ENCODE results near the gene ASB1. TPM values are rescaled to one million over a fixed set of nuclear protein-coding genes. Genes with fewer than 3 reads are reported as not detected.

Gene ASB1
- total RNA-seq, 2 donors from 2014 or later: 19.3 to 22.4 TPM

GRCh38 chr2:238412067-238412767 lies 14.5 kb upstream of the ASB1 start:
- Histone ChIP-seq H3K27me3 (no peaks in the 10 kb centered on the region), H3K9ac (ENCODE audit: low read depth in 2 of 2, low read length in 2 of 2) (no peak overlapping the region), H3K4me3 (no peak overlapping the region), H3K9me3 (no peaks in the 10 kb centered on the region), H3K27ac (no peak overlapping the region), H3K36me3 (no peaks in the 10 kb centered on the region), H3K4me1 (no peaks in the 10 kb centered on the region)
- TF ChIP-seq, protein P1, sequence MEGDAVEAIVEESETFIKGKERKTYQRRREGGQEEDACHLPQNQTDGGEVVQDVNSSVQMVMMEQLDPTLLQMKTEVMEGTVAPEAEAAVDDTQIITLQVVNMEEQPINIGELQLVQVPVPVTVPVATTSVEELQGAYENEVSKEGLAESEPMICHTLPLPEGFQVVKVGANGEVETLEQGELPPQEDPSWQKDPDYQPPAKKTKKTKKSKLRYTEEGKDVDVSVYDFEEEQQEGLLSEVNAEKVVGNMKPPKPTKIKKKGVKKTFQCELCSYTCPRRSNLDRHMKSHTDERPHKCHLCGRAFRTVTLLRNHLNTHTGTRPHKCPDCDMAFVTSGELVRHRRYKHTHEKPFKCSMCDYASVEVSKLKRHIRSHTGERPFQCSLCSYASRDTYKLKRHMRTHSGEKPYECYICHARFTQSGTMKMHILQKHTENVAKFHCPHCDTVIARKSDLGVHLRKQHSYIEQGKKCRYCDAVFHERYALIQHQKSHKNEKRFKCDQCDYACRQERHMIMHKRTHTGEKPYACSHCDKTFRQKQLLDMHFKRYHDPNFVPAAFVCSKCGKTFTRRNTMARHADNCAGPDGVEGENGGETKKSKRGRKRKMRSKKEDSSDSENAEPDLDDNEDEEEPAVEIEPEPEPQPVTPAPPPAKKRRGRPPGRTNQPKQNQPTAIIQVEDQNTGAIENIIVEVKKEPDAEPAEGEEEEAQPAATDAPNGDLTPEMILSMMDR (IDR thresholded peaks at IDR 0.05): no peak
- no peak for DNase-seq
- intact Hi-C loops (cut with DNase I): no loop called here

DNA sequence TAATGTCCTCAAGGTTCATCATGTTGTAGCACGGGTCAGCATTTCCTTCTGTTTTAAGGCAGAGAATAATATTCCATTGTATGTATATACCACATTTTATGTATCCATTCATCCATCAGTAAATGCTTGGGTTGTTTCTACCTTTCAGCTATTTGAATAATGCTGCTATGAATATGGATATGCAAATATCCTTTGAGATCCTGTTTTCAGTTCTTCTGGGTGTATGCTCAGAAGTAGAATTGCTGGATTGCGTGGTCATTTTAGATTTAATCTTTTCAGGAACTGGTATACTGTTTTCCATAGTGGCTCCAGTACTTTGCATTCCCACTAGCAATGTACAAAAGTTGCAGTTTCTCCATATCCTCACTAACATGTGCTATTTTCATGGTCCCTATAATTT lies 13.4 kb upstream of the ASB1 start:
- no peaks in the 10 kb centered on the region for H3K9me3 ChIP-seq
- no peak overlapping the region for H3K9ac ChIP-seq (ENCODE audit: low read depth in 2 of 2, low read length in 2 of 2)
- H3K36me3 ChIP-seq: no peaks in the 10 kb centered on the region
- no peak overlapping the region for H3K4me3 ChIP-seq
- intact Hi-C loops (cut with DNase I): no loop called here
- H3K27me3 ChIP-seq: no peaks in the 10 kb centered on the region
- TF ChIP-seq, protein P1 (IDR thresholded peaks at IDR 0.05): no peak
- no peak for DNase-seq
- no peaks in the 10 kb centered on the region for H3K4me1 ChIP-seq
- no peak overlapping the region for H3K27ac ChIP-seq

DNA sequence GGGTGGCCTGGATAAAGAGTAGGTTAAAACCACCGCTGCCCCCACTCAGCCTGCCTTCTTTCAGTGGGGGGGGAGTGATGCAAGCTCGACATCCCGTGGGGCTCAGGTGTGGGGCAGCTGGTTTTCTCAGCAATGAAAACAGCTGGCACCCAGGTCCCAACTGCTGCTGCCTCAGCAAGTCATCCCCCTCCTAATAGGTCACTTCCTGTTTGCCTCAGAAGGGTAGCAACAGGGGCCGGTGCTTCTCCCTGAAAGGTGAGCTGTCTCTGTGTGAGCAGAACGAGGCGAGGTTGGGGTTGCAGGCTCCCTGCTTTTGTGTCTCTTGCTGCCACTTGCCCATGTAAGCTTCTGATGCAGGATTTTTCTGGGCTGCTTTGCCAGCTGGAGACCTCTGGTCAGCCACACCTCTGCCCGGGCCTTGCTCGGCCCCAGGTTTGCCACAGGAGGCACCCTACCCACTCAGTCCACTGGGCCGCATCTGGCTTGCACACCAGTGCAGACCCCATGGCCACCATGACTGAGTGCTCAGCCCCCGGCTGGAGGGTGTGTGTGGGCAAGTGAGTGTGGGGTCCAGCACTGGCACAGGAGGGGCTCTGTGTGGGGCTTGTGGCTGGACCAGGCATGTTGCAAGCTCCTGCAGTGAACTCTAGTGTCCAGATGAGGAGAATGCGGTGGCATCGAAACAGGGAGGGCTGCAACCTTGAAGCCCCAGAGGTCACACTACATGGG lies 11.5 kb upstream of the ASB1 start:
- no peaks in the 10 kb centered on the region for H3K27me3 ChIP-seq
- DNase-seq: no peak
- no peak overlapping the region for H3K27ac ChIP-seq
- no peak overlapping the region for H3K4me3 ChIP-seq
- H3K9ac ChIP-seq (ENCODE audit: low read depth in 2 of 2, low read length in 2 of 2): no peak overlapping the region
- H3K9me3 ChIP-seq: no peaks in the 10 kb centered on the region
- no peaks in the 10 kb centered on the region for H3K36me3 ChIP-seq
- intact Hi-C loops (cut with DNase I): no loop called here
- TF ChIP-seq, protein P1 (IDR thresholded peaks at IDR 0.05): no peak
- H3K4me1 ChIP-seq: no peaks in the 10 kb centered on the region

DNA sequence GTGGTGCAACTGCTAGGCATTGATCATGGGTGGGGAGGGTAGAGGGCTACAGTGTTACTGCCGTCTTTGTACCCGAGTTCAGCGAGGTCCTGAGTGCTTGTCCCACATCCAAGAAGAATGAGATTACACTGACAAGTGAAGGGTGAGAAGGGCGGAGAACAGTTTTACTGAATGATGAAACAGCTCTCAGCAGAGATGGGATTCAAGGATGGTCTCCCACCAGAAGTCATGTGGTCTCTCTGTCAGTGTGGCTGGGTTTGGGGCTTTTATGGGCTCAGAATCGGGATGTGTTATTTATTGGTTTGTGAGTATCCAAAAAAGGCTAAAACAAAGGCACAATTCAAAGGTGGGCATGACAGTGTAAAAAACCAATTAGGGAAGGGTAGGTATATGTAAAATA lies 10.8 kb upstream of the ASB1 start:
- Histone ChIP-seq H3K27me3 (no peaks in the 10 kb centered on the region), H3K9ac (ENCODE audit: low read depth in 2 of 2, low read length in 2 of 2) (no peak overlapping the region), H3K4me1 (no peaks in the 10 kb centered on the region), H3K36me3 (no peaks in the 10 kb centered on the region), H3K4me3 (no peak overlapping the region), H3K9me3 (no peaks in the 10 kb centered on the region), H3K27ac (no peak overlapping the region)
- TF ChIP-seq, protein P1 (IDR thresholded peaks at IDR 0.05): no peak
- intact Hi-C loops (cut with DNase I): no loop called here
- no peak for DNase-seq

DNA sequence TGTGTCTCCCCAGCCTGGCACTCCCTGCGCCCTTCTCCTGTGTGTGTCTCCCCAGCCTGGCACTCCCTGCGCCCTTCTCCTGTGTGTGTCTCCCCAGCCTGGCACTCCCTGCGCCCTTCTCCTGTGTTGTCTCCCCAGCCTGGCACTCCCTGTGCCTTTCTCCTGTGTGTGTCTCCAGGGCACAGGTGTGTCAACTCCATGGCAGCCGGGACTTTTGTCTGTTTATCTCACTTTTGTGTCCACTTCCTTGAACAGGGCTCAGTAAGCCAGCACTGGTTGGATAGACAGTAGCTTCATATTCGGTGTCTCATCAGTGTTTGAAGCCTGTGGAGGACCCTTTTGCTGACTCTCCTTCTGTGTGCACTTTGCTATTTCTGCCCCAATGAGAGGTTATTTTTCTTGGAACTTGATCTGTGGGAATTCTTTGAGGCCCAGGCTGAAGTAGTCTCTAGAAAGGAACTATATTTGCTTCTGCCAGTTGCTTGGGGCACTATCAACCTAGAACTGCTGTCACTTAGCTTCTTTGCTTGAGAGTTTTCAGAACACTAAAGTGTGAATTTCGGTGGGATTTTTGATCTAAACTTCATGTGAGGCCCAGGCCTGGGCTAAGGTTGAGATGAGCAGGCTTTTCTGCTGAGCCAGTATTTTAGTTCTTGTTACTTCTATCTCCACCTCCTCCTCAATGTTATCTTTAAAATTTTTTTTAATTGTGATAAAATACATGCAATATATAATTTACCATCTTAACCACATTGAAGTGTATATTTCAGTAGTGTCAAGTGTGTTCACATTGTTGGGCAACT lies 8.3 kb upstream of the ASB1 start:
- intact Hi-C loops (cut with DNase I): no loop called here
- peak; percentile 67 for DNase-seq
- Histone ChIP-seq H3K4me1 (no peaks in the 10 kb centered on the region), H3K4me3 (no peak overlapping the region), H3K9ac (ENCODE audit: low read depth in 2 of 2, low read length in 2 of 2) (no peak overlapping the region), H3K27ac (peak overlapping the region; percentile 37), H3K9me3 (no peaks in the 10 kb centered on the region), H3K27me3 (no peaks in the 10 kb centered on the region), H3K36me3 (no peaks in the 10 kb centered on the region)
- TF ChIP-seq, protein P1 (IDR thresholded peaks at IDR 0.05): no peak
